Tibial nerve (tissue), 4 donors: ENCODE data around the gene PGAP3.

Experiments
- EP300 ChIP-seq, 2 donors: sonication (generic); formaldehyde crosslinking; IDR thresholded peaks; one replicate each; pipeline ENCODE4 v1.6.1; 2017; ENCODE audit warnings: antibody characterized with exemption in 2 of 2, mild to moderate bottlenecking in 1 of 2
- POLR2A ChIP-seq, 2 donors: fragments of 450-650 bp; IDR thresholded peaks; one replicate each; pipeline ENCODE4 v1.6.1; 2017; ENCODE audit warnings: antibody characterized with exemption in 2 of 2, mild to moderate bottlenecking in 2 of 2, moderate library complexity in 2 of 2
- TF ChIP-seq, protein P1 (sequence below), 5 experiments: fragments of 200-600 bp in 3 of 5; fragments of 450-650 bp in 2 of 5; sonication (generic) in 3 of 5; IDR thresholded peaks; one replicate each; pipeline ENCODE4 v1.5.1; 2016 to 2019; ENCODE audit warnings: antibody characterized with exemption in 5 of 5, mild to moderate bottlenecking in 3 of 5, moderate library complexity in 2 of 5

DNA sequence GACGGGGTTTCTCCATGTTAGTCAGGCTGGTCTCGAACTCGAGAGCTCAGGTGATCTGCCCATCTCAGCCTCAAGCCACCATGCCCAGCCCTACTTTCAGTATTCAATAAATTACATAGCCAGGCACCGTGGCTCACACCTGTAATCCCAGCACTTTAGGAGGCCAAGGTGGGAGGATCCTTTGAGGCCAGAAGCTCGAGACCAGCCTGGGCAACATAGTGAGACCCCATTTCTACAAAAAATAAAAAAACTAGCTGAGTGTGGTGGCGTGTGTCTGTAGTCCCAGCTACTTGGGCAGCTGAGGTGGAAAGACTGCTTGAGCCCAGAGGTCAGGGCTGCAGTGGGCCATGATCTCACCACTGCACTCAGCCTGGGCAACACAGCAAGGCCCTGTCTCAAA is 34.2 kb upstream of the PGAP3 start:
- TF ChIP-seq, protein P1, sequence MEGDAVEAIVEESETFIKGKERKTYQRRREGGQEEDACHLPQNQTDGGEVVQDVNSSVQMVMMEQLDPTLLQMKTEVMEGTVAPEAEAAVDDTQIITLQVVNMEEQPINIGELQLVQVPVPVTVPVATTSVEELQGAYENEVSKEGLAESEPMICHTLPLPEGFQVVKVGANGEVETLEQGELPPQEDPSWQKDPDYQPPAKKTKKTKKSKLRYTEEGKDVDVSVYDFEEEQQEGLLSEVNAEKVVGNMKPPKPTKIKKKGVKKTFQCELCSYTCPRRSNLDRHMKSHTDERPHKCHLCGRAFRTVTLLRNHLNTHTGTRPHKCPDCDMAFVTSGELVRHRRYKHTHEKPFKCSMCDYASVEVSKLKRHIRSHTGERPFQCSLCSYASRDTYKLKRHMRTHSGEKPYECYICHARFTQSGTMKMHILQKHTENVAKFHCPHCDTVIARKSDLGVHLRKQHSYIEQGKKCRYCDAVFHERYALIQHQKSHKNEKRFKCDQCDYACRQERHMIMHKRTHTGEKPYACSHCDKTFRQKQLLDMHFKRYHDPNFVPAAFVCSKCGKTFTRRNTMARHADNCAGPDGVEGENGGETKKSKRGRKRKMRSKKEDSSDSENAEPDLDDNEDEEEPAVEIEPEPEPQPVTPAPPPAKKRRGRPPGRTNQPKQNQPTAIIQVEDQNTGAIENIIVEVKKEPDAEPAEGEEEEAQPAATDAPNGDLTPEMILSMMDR (IDR thresholded peaks at IDR 0.05) = no peak
- TF ChIP-seq POLR2A (IDR thresholded peaks at IDR 0.05) (no peak), EP300 (IDR thresholded peaks at IDR 0.05) (no peak)
